ENCODE results near the gene PTGR3.

DNA sequence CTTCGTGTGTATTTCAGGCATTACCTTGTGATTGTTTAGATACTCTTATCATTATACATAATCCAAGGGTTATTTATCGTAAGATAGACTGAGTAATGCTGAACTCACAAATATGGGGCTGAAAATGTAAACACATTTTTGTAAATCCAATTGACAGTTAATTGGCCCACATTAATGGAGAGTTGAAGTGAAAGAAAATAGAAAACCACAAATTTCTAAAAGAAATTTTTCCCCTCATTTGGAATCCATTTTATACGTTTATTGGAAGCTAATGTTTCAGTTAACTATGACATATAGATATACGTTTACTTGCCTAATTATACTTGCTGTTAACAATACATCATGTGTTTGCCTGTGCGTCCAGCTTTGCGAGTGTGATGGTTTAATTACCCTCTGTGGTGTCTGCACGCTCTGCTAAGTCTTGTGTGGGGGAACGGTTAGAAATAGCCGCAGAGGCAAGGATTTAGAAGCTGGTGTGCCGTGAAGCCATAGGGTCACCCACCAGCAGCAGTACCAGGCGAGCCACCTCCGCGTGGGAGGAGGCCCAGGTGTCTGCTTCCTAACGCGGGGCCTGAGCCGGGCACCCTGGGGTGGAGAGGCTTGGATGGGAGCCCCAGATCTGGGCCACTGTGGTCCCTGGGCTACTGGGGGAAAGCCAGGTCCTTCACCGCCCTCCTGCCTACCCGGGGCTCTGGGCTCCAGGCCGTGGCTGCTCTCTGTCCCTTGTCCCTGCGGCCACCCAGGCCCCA is 39.7 kb upstream of the PTGR3 start:
- TF ChIP-seq, protein P1, sequence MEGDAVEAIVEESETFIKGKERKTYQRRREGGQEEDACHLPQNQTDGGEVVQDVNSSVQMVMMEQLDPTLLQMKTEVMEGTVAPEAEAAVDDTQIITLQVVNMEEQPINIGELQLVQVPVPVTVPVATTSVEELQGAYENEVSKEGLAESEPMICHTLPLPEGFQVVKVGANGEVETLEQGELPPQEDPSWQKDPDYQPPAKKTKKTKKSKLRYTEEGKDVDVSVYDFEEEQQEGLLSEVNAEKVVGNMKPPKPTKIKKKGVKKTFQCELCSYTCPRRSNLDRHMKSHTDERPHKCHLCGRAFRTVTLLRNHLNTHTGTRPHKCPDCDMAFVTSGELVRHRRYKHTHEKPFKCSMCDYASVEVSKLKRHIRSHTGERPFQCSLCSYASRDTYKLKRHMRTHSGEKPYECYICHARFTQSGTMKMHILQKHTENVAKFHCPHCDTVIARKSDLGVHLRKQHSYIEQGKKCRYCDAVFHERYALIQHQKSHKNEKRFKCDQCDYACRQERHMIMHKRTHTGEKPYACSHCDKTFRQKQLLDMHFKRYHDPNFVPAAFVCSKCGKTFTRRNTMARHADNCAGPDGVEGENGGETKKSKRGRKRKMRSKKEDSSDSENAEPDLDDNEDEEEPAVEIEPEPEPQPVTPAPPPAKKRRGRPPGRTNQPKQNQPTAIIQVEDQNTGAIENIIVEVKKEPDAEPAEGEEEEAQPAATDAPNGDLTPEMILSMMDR (IDR thresholded peaks at IDR 0.05) = no peak
- TF ChIP-seq POLR2A (IDR thresholded peaks at IDR 0.05) = no peak
